Measurements from ENCODE around the gene UVRAG. TPM values are rescaled to one million over a fixed set of nuclear protein-coding genes. Genes with fewer than 3 reads are reported as not detected.

UVRAG gene
- total and polyA plus RNA-seq, 8 donors = 4.7 to 55.5 (median 20.5) TPM

DNA sequence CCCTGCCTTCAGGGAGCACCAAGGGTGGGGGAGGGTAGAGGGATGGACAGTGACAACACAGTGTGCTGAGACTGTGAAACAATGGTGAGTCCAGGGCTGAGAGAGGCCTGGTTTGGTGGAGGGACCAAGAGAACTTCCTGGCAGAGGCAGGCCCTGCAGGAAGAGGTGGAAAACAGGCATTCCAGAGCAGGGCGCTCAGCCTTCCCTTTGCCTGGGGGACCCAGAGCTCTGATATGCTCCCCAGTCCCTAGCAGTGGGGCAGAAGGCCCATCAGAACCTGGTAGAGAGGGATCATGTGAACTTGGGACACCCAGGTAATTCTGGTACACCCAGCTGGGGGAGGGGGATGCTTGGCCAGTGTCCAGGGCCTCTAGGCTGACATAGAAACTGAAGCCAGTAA lies 17.2 kb upstream of the UVRAG start:
- TF ChIP-seq POLR2AphosphoS5 (IDR thresholded peaks at IDR 0.05) (no peak), POLR2A (IDR thresholded peaks at IDR 0.05) (no peak), EP300 (IDR thresholded peaks at IDR 0.05) (no peak)
- TF ChIP-seq, protein P1, sequence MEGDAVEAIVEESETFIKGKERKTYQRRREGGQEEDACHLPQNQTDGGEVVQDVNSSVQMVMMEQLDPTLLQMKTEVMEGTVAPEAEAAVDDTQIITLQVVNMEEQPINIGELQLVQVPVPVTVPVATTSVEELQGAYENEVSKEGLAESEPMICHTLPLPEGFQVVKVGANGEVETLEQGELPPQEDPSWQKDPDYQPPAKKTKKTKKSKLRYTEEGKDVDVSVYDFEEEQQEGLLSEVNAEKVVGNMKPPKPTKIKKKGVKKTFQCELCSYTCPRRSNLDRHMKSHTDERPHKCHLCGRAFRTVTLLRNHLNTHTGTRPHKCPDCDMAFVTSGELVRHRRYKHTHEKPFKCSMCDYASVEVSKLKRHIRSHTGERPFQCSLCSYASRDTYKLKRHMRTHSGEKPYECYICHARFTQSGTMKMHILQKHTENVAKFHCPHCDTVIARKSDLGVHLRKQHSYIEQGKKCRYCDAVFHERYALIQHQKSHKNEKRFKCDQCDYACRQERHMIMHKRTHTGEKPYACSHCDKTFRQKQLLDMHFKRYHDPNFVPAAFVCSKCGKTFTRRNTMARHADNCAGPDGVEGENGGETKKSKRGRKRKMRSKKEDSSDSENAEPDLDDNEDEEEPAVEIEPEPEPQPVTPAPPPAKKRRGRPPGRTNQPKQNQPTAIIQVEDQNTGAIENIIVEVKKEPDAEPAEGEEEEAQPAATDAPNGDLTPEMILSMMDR (IDR thresholded peaks at IDR 0.05) = no peak
- peaks cover 0 to 3% (median 0%) of the 10 kb centered on the region in 4 donors for H3K36me3 ChIP-seq
- WGBS, 5 donors = 86 to 100% (median 100%) methylated on average over 1 of the region's 1 CpG
- H3K27ac ChIP-seq = no peak overlapping the region
- no peaks in the 10 kb centered on the region for H3K9me3 ChIP-seq
- H3K4me3 ChIP-seq = no peak overlapping the region
- intact Hi-C loops (cut with DNase I; ENCODE audit: low total_unique reads) = no loop called here
- DNase-seq = no peak
- H3K4me1 ChIP-seq = peaks cover 0 to 10% (median 0%) of the 10 kb centered on the region in 4 donors
- no peaks in the 10 kb centered on the region for H3K27me3 ChIP-seq

DNA sequence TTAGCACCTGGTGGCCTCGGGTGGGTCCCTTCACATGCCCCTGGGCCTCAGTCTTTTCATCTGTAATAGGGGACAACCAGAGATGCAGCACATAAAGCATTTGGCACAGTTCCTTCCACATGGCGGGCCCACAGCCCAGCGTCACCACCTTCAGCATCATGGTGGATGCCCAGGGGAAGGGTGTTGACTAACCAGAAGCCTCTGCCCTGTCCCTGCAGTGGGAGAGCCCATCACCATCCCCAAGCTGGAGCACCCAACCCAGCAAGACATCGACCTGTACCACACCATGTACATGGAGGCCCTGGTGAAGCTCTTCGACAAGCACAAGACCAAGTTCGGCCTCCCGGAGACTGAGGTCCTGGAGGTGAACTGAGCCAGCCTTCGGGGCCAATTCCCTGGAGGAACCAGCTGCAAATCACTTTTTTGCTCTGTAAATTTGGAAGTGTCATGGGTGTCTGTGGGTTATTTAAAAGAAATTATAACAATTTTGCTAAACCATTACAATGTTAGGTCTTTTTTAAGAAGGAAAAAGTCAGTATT lies 14.8 kb upstream of the UVRAG start:
- Histone ChIP-seq H3K27me3 (no peaks in the 10 kb centered on the region), H3K27ac (no peak overlapping the region), H3K4me3 (no peak overlapping the region), H3K36me3 (peaks cover 0 to 3% (median 0%) of the 10 kb centered on the region in 4 donors), H3K9me3 (no peaks in the 10 kb centered on the region), H3K4me1 (peaks cover 0 to 19% (median 0%) of the 10 kb centered on the region in 4 donors)
- DNase-seq = no peak
- 93 to 100% (median 97%) methylated on average over 4 to 8 of the region's 8 CpGs for WGBS, 5 donors
- intact Hi-C loops (cut with DNase I; ENCODE audit: low total_unique reads) = no loop called here
- TF ChIP-seq POLR2AphosphoS5 (IDR thresholded peaks at IDR 0.05) = no peak
- TF ChIP-seq, protein P1 (IDR thresholded peaks at IDR 0.05) = no peak
- TF ChIP-seq POLR2A (IDR thresholded peaks at IDR 0.05) = no peak
- no peak for TF ChIP-seq EP300 (IDR thresholded peaks at IDR 0.05)

DNA sequence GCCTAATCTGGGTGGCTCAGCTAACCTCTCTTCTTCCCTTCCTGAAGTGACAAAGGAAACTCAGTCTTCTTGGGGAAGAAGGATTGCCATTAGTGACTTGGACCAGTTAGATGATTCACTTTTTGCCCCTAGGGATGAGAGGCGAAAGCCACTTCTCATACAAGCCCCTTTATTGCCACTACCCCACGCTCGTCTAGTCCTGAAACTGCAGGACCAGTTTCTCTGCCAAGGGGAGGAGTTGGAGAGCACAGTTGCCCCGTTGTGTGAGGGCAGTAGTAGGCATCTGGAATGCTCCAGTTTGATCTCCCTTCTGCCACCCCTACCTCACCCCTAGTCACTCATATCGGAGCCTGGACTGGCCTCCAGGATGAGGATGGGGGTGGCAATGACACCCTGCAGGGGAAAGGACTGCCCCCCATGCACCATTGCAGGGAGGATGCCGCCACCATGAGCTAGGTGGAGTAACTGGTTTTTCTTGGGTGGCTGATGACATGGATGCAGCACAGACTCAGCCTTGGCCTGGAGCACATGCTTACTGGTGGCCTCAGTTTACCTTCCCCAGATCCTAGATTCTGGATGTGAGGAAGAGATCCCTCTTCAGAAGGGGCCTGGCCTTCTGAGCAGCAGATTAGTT lies 14.2 kb upstream of the UVRAG start:
- WGBS, 5 donors = 36 to 68% (median 58%) methylated on average over 4 to 6 of the region's 6 CpGs

DNA sequence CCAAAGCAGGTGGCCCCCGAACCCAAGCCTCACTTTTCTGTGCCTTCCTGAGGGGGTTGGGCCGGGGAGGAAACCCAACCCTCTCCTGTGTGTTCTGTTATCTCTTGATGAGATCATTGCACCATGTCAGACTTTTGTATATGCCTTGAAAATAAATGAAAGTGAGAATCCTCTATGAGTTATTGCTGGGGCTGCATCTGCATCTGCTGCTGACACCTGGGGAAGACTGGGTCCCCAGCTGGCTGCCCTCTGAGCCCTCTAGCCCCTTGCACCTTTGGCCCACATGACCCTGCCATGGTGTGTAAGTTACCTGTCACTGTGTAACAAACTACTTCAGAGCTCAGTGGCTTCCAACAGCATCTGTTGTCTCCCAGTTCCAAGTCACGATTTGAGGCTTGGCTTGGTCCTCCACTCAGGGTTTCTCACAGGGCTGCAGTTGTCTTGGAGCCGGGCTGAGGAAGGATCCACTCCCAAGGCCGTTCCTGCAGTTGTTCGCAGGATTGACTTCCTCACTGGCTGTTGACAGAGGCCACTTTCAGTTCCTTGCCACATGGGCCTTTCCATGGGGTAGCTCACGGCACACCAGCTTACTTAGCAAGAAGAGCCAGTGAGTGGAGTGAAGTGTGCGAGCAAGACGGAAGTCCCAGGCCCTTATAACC lies 13.5 kb upstream of the UVRAG start:
- TF ChIP-seq POLR2AphosphoS5 (IDR thresholded peaks at IDR 0.05) (no peak), EP300 (IDR thresholded peaks at IDR 0.05) (no peak), POLR2A (IDR thresholded peaks at IDR 0.05) (no peak)
- TF ChIP-seq, protein P1 (IDR thresholded peaks at IDR 0.05) = no peak
- Histone ChIP-seq H3K4me1 (peaks cover 0 to 19% (median 0%) of the 10 kb centered on the region in 4 donors), H3K9me3 (no peaks in the 10 kb centered on the region), H3K4me3 (no peak overlapping the region), H3K27ac (no peak overlapping the region), H3K36me3 (peaks cover 0 to 3% (median 0%) of the 10 kb centered on the region in 4 donors), H3K27me3 (no peaks in the 10 kb centered on the region)
- 74 to 90% (median 84%) methylated on average over 8 to 9 of the region's 9 CpGs for WGBS, 5 donors
- intact Hi-C loops (cut with DNase I; ENCODE audit: low total_unique reads) = loop anchor here (2.0 kb wide), 1 partner anchor 67 kb away; no protein-coding TSS in a partner anchor
- DNase-seq = no peak

More for the DNA sequence above, 14.2 kb upstream of the UVRAG start:
- H3K4me1 ChIP-seq = peaks cover 0 to 19% (median 0%) of the 10 kb centered on the region in 4 donors
- H3K9me3 ChIP-seq = no peaks in the 10 kb centered on the region
- DNase-seq = no peak
- intact Hi-C loops (cut with DNase I; ENCODE audit: low total_unique reads) = no loop called here
- H3K27ac ChIP-seq = no peak overlapping the region
- TF ChIP-seq POLR2AphosphoS5 (IDR thresholded peaks at IDR 0.05) (no peak), POLR2A (IDR thresholded peaks at IDR 0.05) (no peak), EP300 (IDR thresholded peaks at IDR 0.05) (no peak)
- TF ChIP-seq, protein P1 (IDR thresholded peaks at IDR 0.05) = no peak
- H3K27me3 ChIP-seq = no peaks in the 10 kb centered on the region
- peaks cover 0 to 3% (median 0%) of the 10 kb centered on the region in 4 donors for H3K36me3 ChIP-seq
- H3K4me3 ChIP-seq = no peak overlapping the region

Measured in stomach (tissue), 9 donors.